Lung (tissue), 12 donors: ENCODE results near the gene MAD2L1BP. TPM values are rescaled to one million over a fixed set of nuclear protein-coding genes. Genes with fewer than 3 reads are reported as not detected.
A peak's percentile ranks its signal among the peaks of the same experiment; 100 is the strongest.

Source experiments
- ATAC-seq: fragments of 200-7000 bp; cut with Tn5 transposase; one replicate; pipeline ENCODE4 v1.9.1; 2020; ENCODE audit warnings: moderate number of reproducible peaks; ENCODE audit not compliant: insufficient read depth, low FRiP score
- DNase-seq, 3 donors: peaks; one replicate each; pipeline ENCODE4 v3.0.0-alpha.2; 2013 to 2017
- H3K27ac ChIP-seq, 2 donors: one replicate each; pipeline ENCODE4 v1.5.1; 2013; ENCODE audit warnings: mild to moderate bottlenecking in 2 of 2, moderate library complexity in 2 of 2, control low read depth in 1 of 2, inconsistent platforms in 1 of 2, low read depth in 1 of 2, low read length in 1 of 2
- H3K27me3 ChIP-seq, 3 donors: one replicate each; pipeline ENCODE4 v1.5.1; 2013; ENCODE audit warnings: low read length in 2 of 3; ENCODE audit not compliant: control insufficient read depth in 3 of 3, insufficient read depth in 3 of 3
- H3K36me3 ChIP-seq, 4 donors: one replicate each; pipeline ENCODE4 v1.5.1; 2013; ENCODE audit warnings: low read length in 4 of 4, mild to moderate bottlenecking in 1 of 4, moderate library complexity in 1 of 4; ENCODE audit not compliant: control insufficient read depth in 4 of 4, insufficient read depth in 4 of 4
- H3K4me1 ChIP-seq, 5 donors: one replicate each; pipeline ENCODE4 v1.5.1; 2013; ENCODE audit warnings: low read length in 5 of 5, mild to moderate bottlenecking in 2 of 5, moderate library complexity in 1 of 5; ENCODE audit not compliant: control insufficient read depth in 5 of 5, insufficient read depth in 5 of 5
- H3K4me3 ChIP-seq: one replicate; pipeline ENCODE4 v1.5.1; 2013; ENCODE audit warnings: mild to moderate bottlenecking, control low read depth, moderate library complexity
- H3K9ac ChIP-seq, 2 donors: one replicate each; pipeline ENCODE4 v1.5.1; 2013; ENCODE audit warnings: low read length in 2 of 2, control low read depth in 1 of 2; ENCODE audit not compliant: insufficient read depth in 1 of 2
- H3K9me3 ChIP-seq, 4 donors: one replicate each; pipeline ENCODE4 v1.5.1; 2013; ENCODE audit warnings: low read length in 3 of 4, mild to moderate bottlenecking in 1 of 4, moderate library complexity in 1 of 4; ENCODE audit not compliant: control insufficient read depth in 4 of 4, insufficient read depth in 3 of 4
- CTCF ChIP-seq: IDR thresholded peaks from 2 replicates; pipeline ENCODE4 v1.5.1; 2012; ENCODE audit warnings: mild to moderate bottlenecking; ENCODE audit errors: control extremely low read depth, extremely low read depth
- WGBS, 2 donors: extraction: QIAGEN DNeasy Blood & Tissue Kit; methylation state at CpG; one replicate each; pipeline ENCODE4 v1.1.7; 2013; 5-methylcytosine and 5-hydroxymethylcytosine counted together
- polyA plus RNA-seq, 2 donors: library from polyadenylated mRNA; stranded (reverse); fragments of 200-250 nt; gene quantifications; one replicate each; pipeline ENCODE4 v1.2.1, GENCODE V29; 2013
- total RNA-seq, 2 donors: library from RNA; depleted of rRNA in 1 of 2; stranded (reverse); fragments of >200 nt in 1 of 2; gene quantifications; one replicate each; pipeline ENCODE4 v1.2.1, GENCODE V29; 2014 to 2021
- donor health status: control.
- donor health status: control.
- donor health status: Bipolar disorder and iron deficiency.
- donor health status: healthy.
- donor health status: DM: yes; HTN: yes; CAD: no.

MAD2L1BP gene
- total and polyA plus RNA-seq, 4 donors, result 14.9 to 29.3 (median 18.8) TPM

GRCh38 chr6:43671011-43671800, 35.6 kb downstream of the MAD2L1BP start:
- no peak for ATAC-seq
- Histone ChIP-seq H3K27me3 (no peaks in the 10 kb centered on the region), H3K9me3 (no peaks in the 10 kb centered on the region), H3K4me1 (peaks cover 2 to 80% (median 37%) of the 10 kb centered on the region in 5 donors), H3K27ac (no peak overlapping the region), H3K36me3 (peaks cover 9 to 40% (median 26%) of the 10 kb centered on the region in 4 donors), H3K9ac (no peak overlapping the region), H3K4me3 (no peak overlapping the region)
- TF ChIP-seq CTCF, result no peak
- WGBS, 2 donors, result 93 to 96% methylated on average over 8 of the region's 8 CpGs
- DNase-seq, result no peak

- Histone ChIP-seq H3K36me3 (peaks cover 15 to 45% (median 27%) of the 10 kb centered on the region in 4 donors), H3K4me1 (peaks cover 2 to 78% (median 37%) of the 10 kb centered on the region in 5 donors), H3K27me3 (no peaks in the 10 kb centered on the region), H3K9me3 (no peaks in the 10 kb centered on the region), H3K4me3 (no peak overlapping the region), H3K27ac (peak overlapping the region in 1 of 2 donors; percentile 6), H3K9ac (no peak overlapping the region)
- TF ChIP-seq CTCF, result no peak
- ATAC-seq (no peak), DNase-seq (peak; percentile 55 to 84 (median 80))
- 84 to 85% methylated on average over 16 of the region's 16 CpGs for WGBS, 2 donors
These were observed 36.4 kb downstream of the MAD2L1BP start for GRCh38 chr6:43671801-43672690.

- H3K4me3 ChIP-seq, result no peak overlapping the region
- ATAC-seq (no peak), DNase-seq (peak; percentile 98 to 100 (median 100))
- WGBS, 2 donors, result 77 to 87% methylated on average over 15 of the region's 15 CpGs
- TF ChIP-seq CTCF, result no peak
- no peak overlapping the region for H3K9ac ChIP-seq
- H3K4me1 ChIP-seq, result peaks cover 0 to 63% (median 28%) of the 10 kb centered on the region in 5 donors
- no peaks in the 10 kb centered on the region for H3K27me3 ChIP-seq
- H3K9me3 ChIP-seq, result no peaks in the 10 kb centered on the region
- peak overlapping the region in 1 of 2 donors; percentile 18 for H3K27ac ChIP-seq
- H3K36me3 ChIP-seq, result peaks cover 27 to 58% (median 35%) of the 10 kb centered on the region in 4 donors
These were observed 37.9 kb downstream of the MAD2L1BP start for GRCh38 chr6:43673444-43674084.
